Suppressor macrophage (primary cell): ENCODE measurements around the gene PRR5L.
"Not testable (repeated sequence)": the region's sequence is repeated elsewhere in the genome, so short reads cannot be mapped to it uniquely, and the experiment has no call there.

Experiments
- DNase-seq, 4 experiments: peaks; one replicate each; pipeline ENCODE4 v3.0.0-alpha.2; 2020 to 2022

PRR5L gene

DNA sequence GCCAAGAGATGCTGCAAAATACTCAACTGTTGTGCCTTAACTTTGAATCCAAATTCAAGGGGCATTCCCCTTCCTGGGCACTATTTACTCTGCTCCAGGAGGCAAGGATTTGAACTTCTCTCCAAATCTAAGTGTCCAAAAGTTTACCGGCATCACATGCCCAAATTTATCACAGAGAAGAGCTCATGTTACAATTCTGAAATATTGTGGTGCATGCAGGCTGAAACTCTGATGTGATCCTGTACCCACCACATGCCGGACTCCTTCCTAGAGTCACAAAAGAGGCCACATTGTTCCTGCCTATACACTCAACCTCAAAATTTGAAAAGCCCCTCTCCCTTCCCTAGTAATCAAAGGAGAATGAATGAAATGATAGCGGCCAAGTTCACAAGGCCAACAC is 212.7 kb downstream of the PRR5L start:
- DNase-seq = no peak

DNA sequence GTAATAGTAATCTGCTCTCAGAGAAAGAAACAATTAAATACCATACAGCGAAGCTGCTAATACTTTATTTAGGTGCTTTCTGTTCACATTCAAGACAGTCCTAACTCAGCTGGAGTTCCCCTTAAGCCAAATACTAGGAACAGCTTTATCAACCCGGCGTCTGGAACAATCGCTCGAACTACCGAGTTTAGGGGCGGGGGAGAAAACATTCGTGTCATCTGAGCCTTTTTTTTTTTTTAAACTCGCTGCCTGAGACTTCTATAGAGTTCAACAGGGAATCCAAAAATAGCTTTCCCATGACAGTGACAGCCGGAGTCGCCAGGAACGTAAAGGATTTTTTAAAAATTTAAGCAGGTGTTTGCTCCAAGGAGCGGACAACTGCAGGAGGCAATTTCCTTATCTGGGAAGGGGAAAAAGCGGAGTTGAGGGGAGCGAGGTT is 213.1 kb downstream of the PRR5L start:
- peak; percentile 41 to 62 (median 60) for DNase-seq

DNA sequence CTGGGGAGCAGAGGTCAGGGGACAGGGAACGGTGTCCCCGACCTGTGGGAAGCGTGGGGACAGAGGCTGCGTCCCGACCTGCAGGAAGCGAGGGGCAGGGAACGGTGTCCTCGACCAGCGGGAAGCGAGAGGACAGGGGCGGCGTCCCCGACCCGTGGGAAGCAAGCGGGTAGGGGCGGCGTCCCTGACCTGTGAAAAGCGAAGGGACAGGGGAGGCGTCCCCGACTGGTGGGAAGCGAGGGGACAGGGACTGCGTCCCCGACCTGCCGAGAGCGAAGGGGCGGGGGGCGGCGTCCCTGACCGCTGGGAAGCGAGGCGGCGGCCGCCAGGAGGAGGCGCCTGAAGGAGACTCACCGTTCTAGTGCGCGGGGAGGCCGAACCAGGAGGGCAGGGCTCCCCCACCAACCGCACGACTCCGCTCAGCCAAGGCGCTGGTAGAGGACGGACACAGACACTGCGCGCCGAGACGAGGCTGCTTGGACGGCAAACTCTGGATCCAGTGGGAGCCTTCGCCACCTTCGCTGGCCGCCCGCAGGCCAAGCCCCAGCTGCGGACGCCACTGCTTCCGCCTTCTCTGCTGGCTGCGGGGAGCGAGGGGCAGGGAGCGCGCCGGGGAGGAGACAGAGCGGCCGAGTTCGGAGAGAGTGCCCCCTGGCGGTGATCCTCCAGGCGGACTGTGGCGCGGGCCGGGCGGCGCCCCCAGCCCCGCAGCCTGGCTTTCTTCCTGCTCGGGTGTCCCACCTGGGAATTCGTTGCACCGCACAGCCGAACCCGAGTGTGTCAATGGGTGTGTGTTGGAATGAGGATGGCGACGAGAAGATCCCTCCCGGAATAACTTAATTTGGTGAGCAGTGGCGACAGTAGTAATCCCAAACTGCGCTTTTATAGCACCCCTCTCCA is 213.9 kb downstream of the PRR5L start, which contains the start of gene TRAF6:
TSS of gene TRAF6 (minus strand) at position 579 of the 900 bp plus-strand sequence. CDS start 8,757 bp downstream, outside the sequence.
- DNase-seq = peak; percentile 92 to 97 (median 94)

DNA sequence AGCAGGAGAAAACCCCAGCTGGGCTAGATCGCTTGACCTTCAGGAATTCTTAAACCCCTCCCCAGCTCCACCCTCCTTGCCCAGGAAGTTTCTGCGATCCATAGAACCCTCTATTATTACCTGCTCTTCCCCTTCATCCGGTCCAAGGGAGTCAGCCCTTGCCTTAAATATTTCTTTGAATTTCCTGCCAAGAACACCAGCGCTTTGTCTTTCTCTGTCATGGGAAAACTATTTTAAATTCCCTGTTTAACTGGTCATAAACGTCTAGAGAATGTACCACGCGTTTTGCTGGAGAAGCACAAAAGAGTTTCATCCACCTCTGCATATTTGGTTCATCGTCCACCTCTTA is 214.5 kb downstream of the PRR5L start:
- DNase-seq = peak in 1 of 4 experiments; percentile 9

DNA sequence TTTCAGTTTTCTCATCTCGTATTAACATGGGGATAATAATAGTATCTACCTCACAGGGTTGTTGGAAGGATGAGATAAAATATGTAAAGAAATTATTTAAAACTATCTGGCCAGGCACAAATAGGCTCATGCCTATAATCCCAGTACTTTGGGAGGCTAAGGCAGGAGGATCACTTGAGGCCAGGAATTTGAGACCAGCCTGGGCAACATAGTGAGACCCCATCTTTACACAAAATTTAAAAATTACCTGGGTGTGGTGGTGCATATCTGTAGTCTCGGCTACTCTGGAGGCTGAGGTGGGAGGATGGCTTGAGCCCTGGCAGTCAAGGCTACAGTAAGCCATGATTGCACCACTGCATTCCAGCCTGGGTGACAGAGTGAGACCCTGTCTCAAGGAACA is 215.0 kb downstream of the PRR5L start:
- DNase-seq = not testable (repeated sequence)

DNA sequence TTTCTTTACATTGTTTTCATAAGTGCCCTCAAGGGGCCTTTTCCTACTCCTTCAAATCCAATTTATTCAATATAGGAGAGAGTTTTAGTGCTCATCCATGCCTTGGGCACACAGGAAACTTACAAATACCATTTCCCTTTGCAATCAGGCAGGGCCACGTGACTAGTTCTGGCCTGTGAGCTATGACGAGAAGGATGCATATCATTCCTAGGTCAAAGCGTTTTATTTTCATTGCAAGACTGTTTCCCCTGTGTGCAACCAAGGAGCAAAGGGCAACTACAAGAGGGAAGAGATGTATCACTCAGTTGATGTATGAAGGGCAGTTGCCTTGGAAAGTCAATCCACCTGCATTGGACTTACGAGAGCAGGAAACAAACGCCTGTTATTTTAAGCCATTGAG is 215.9 kb downstream of the PRR5L start:
- no peak for DNase-seq

DNA sequence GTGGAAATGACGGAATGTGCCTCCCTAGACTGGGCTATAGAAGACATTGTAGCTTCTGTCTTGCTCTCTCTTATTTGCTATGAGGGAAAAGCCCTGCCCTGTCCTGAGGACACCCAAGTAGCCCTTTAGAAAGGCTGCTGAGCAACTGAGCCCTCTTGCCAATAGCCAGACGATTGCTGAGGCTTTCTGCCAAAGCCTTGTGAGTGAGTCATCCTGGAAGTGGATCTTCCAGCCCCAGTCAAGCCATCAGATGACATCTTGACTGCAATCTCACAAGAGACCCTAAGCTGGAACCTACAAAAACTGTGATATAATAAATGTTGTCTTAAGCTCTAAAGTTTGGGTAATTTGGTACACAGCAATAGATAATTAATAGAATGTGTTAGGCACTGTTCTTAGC is 217.9 kb downstream of the PRR5L start:
- no peak for DNase-seq
